Measurements from ENCODE around the gene NIFK. TPM values are rescaled to one million over a fixed set of nuclear protein-coding genes. Genes with fewer than 3 reads are reported as not detected.

Gene NIFK
- 10 to 100 TPM; 25.4 to 51.2 (median 32.1) TPM for total RNA-seq
- 10 to 100 TPM; 19.9 to 38.3 (median 23.4) TPM for polyA plus RNA-seq

- peak; percentile 99 for DNase-seq
- intact Hi-C loops (cut with DNase I), result loop anchor here (1.0 to 2.0 kb wide), 3 partner anchors 19 to 206 kb away; partner anchors contain the start of genes CLASP1, RNU4ATAC and TSN
- Histone ChIP-seq H3K36me3 (peaks cover 3 to 31% (median 10%) of the 10 kb centered on the region in 4 donors), H3K4me1 (peaks cover 0 to 18% (median 13%) of the 10 kb centered on the region in 4 donors), H3K9me3 (no peaks in the 10 kb centered on the region), H3K4me3 (peak within 1 kb of the TSS; percentile 77 to 98 (median 91)), H3K27ac (peak within 1 kb of the TSS; percentile 82 to 91 (median 86)), H3K27me3 (no peaks in the 10 kb centered on the region)
- 1% methylated on average over 93 of the region's 93 CpGs for WGBS, 2 donors
- TF ChIP-seq POLR2AphosphoS5 (IDR thresholded peaks at IDR 0.05), result peak; percentile 62 to 82 (median 78)
- TF ChIP-seq, protein P1, sequence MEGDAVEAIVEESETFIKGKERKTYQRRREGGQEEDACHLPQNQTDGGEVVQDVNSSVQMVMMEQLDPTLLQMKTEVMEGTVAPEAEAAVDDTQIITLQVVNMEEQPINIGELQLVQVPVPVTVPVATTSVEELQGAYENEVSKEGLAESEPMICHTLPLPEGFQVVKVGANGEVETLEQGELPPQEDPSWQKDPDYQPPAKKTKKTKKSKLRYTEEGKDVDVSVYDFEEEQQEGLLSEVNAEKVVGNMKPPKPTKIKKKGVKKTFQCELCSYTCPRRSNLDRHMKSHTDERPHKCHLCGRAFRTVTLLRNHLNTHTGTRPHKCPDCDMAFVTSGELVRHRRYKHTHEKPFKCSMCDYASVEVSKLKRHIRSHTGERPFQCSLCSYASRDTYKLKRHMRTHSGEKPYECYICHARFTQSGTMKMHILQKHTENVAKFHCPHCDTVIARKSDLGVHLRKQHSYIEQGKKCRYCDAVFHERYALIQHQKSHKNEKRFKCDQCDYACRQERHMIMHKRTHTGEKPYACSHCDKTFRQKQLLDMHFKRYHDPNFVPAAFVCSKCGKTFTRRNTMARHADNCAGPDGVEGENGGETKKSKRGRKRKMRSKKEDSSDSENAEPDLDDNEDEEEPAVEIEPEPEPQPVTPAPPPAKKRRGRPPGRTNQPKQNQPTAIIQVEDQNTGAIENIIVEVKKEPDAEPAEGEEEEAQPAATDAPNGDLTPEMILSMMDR (IDR thresholded peaks at IDR 0.05), result no peak
- no peak for TF ChIP-seq EP300 (IDR thresholded peaks at IDR 0.05)
- TF ChIP-seq POLR2A (IDR thresholded peaks at IDR 0.05), result peak; percentile 21 to 37
These were observed at the start of gene NIFK for GRCh38 chr2:121736462-121737336. TSS of gene NIFK (minus strand) at chr2:121736875. CDS start at chr2:121736850, 25 bp downstream.

- DNase-seq, result no peak
- intact Hi-C loops (cut with DNase I), result no loop called here
- Histone ChIP-seq H3K27me3 (no peaks in the 10 kb centered on the region), H3K36me3 (no peaks in the 10 kb centered on the region), H3K4me1 (no peaks in the 10 kb centered on the region), H3K27ac (no peak overlapping the region), H3K9me3 (no peaks in the 10 kb centered on the region), H3K4me3 (no peak overlapping the region)
- 11 to 60% methylated on average over 2 of the region's 2 CpGs for WGBS, 2 donors
- TF ChIP-seq, protein P1 (IDR thresholded peaks at IDR 0.05), result no peak
- TF ChIP-seq EP300 (IDR thresholded peaks at IDR 0.05) (no peak), POLR2AphosphoS5 (IDR thresholded peaks at IDR 0.05) (no peak), POLR2A (IDR thresholded peaks at IDR 0.05) (no peak)
These were observed 46.5 kb upstream of the NIFK start for GRCh38 chr2:121783180-121783579.

GRCh38 chr2:121778741-121779487 lies 42.2 kb upstream of the NIFK start:
- whole genome bisulfite sequencing, 2 donors, result 18 to 61% methylated on average over 7 of the region's 7 CpGs
- intact Hi-C loops (cut with DNase I), result no loop called here
- no peak for TF ChIP-seq POLR2A (IDR thresholded peaks at IDR 0.05)
- TF ChIP-seq EP300 (IDR thresholded peaks at IDR 0.05), result no peak
- TF ChIP-seq POLR2AphosphoS5 (IDR thresholded peaks at IDR 0.05), result no peak

GRCh38 chr2:121777699-121778058 lies 41.0 kb upstream of the NIFK start:
- no peaks in the 10 kb centered on the region for H3K27me3 ChIP-seq
- intact Hi-C loops (cut with DNase I), result no loop called here
- WGBS, 2 donors, result 17 to 79% methylated on average over 1 of the region's 1 CpG
- TF ChIP-seq EP300 (IDR thresholded peaks at IDR 0.05) (no peak), POLR2AphosphoS5 (IDR thresholded peaks at IDR 0.05) (no peak), POLR2A (IDR thresholded peaks at IDR 0.05) (no peak)
- TF ChIP-seq, protein P1 (IDR thresholded peaks at IDR 0.05), result no peak
- no peaks in the 10 kb centered on the region for H3K9me3 ChIP-seq
- H3K36me3 ChIP-seq, result no peaks in the 10 kb centered on the region
- no peak for DNase-seq
- H3K27ac ChIP-seq, result no peak overlapping the region
- no peaks in the 10 kb centered on the region for H3K4me1 ChIP-seq
- no peak overlapping the region for H3K4me3 ChIP-seq

More at GRCh38 chr2:121778741-121779487, 42.2 kb upstream of the NIFK start:
- no peaks in the 10 kb centered on the region for H3K36me3 ChIP-seq
- H3K4me3 ChIP-seq, result no peak overlapping the region
- no peak overlapping the region for H3K27ac ChIP-seq
- no peak for DNase-seq
- H3K27me3 ChIP-seq, result no peaks in the 10 kb centered on the region
- H3K9me3 ChIP-seq, result no peaks in the 10 kb centered on the region
- H3K4me1 ChIP-seq, result no peaks in the 10 kb centered on the region

Measured in sigmoid colon (tissue), 7 donors.